Measurements from ENCODE around the gene HLF. TPM values are rescaled to one million over a fixed set of nuclear protein-coding genes. Genes with fewer than 3 reads are reported as not detected.

The HLF gene
- total and polyA plus RNA-seq, 7 experiments from 2014 or later, result 0.18 to 2.6 (median 0.36) TPM; not detected in 1

Other genes starting within 250 kb of the HLF start
- gene MMD, start 156.9 kb downstream of the HLF start, total RNA-seq, result 10 to 100 TPM in 3 of 5 experiments, 1 to 10 TPM in 2; 6.6 to 35.3 (median 11.2) TPM
- gene MMD, start 156.9 kb downstream of the HLF start, polyA plus RNA-seq, result 10 to 100 TPM in 1 of 2 donors, 1 to 10 TPM in 1; 5.2 to 16.1 TPM
- gene SMIM36, start 246.5 kb downstream of the HLF start, total RNA-seq, result not detected
- gene SMIM36, start 246.5 kb downstream of the HLF start, polyA plus RNA-seq, result not detected